OCI-LY7 (cell line): ENCODE results near the gene CBFA2T3. TPM values are rescaled to one million over a fixed set of nuclear protein-coding genes. Genes with fewer than 3 reads are reported as not detected.

Source experiments
- BruUV-seq: library from RNA; stranded (reverse); fragments of 400-500 nt; replicated peaks from 2 replicates; lab custom pipeline; 2021; lab: Mats Ljungman, UMichigan
- CTCF ChIA-PET: fragments of 300-600 bp; sonication (Branson Sonifier 250); formaldehyde crosslinking; loops from one replicate; lab custom pipeline; 2022; ENCODE audit warnings: antibody characterized with exemption; ENCODE audit not compliant: unreplicated experiment; lab: Charles Lee
- POLR2A ChIA-PET: fragments of 300-600 bp; sonication (Branson Sonifier 250); formaldehyde crosslinking; loops from one replicate; lab custom pipeline; 2022; ENCODE audit warnings: antibody characterized with exemption; lab: Charles Lee
- DNase-seq: peaks from one replicate; pipeline ENCODE4 v3.0.0-alpha.2; 2015; ENCODE audit warnings: low spot score
- H2AFZ ChIP-seq: fragments of 200-600 bp; sonication (generic), shearing (Covaris generic); 2 replicates; pipeline ENCODE4 v1.6.1; 2014; ENCODE audit warnings: mild to moderate bottlenecking, antibody characterized with exemption, low read length, moderate library complexity
- H3K27ac ChIP-seq: fragments of 200-600 bp; sonication (generic); 2 replicates; pipeline ENCODE4 v1.5.1; 2014; ENCODE audit warnings: mixed run types, low read depth, mild to moderate bottlenecking, moderate library complexity, low read length, inconsistent platforms; ENCODE audit not compliant: poor library complexity, severe bottlenecking
- H3K36me3 ChIP-seq: fragments of 200-600 bp; sonication (generic); 2 replicates; pipeline ENCODE4 v1.6.1; 2014; ENCODE audit warnings: mild to moderate bottlenecking, antibody characterized with exemption, low read length, moderate library complexity, mixed read lengths; ENCODE audit not compliant: insufficient read depth
- H3K4me1 ChIP-seq: fragments of 200-600 bp; sonication (generic); 2 replicates; pipeline ENCODE4 v1.5.1; 2014; ENCODE audit warnings: mild to moderate bottlenecking, low read length; ENCODE audit not compliant: insufficient read depth, poor library complexity, severe bottlenecking
- H3K4me2 ChIP-seq: fragments of 200-600 bp; sonication (generic); 2 replicates; pipeline ENCODE4 v1.6.1; 2014; ENCODE audit warnings: mild to moderate bottlenecking, low read length
- H3K4me3 ChIP-seq: fragments of 200-600 bp; sonication (generic); 2 replicates; pipeline ENCODE4 v1.5.1; 2014; ENCODE audit warnings: mild to moderate bottlenecking, low read depth, low read length; ENCODE audit not compliant: poor library complexity, severe bottlenecking
- H3K79me2 ChIP-seq: fragments of 200-600 bp; sonication (generic); 2 replicates; pipeline ENCODE4 v1.6.1; 2016; ENCODE audit warnings: low read depth, mild to moderate bottlenecking, low read length, moderate library complexity, mixed read lengths; ENCODE audit not compliant: insufficient read depth
- H3K9me2 ChIP-seq: fragments of 200-600 bp; sonication (generic); 2 replicates; pipeline ENCODE4 v1.6.1; 2016; ENCODE audit warnings: mild to moderate bottlenecking, low read length, mixed read lengths; ENCODE audit not compliant: insufficient read depth
- H3K9me3 ChIP-seq: fragments of 200-600 bp; sonication (generic); 2 replicates; pipeline ENCODE4 v1.6.1; 2014; ENCODE audit warnings: mild to moderate bottlenecking, mixed run types, low read length, mixed read lengths
- H4K20me1 ChIP-seq: fragments of 200-600 bp; sonication (generic); 2 replicates; pipeline ENCODE4 v1.6.1; 2014; ENCODE audit warnings: mild to moderate bottlenecking, antibody characterized with exemption, low read length, moderate library complexity, mixed read lengths; ENCODE audit not compliant: insufficient read depth
- CTCF ChIP-seq: fragments of 200-600 bp; sonication (generic); conservative IDR thresholded peaks from 2 replicates; pipeline ENCODE4 v1.5.1; 2014; ENCODE audit warnings: mild to moderate bottlenecking, antibody characterized with exemption, low read length, moderate library complexity, mixed read lengths
- EZH2phosphoT487 ChIP-seq: fragments of 200-600 bp; sonication (generic); IDR thresholded peaks from 2 replicates; pipeline ENCODE4 v1.6.1; 2018; ENCODE audit warnings: low read depth, borderline replicate concordance, mild to moderate bottlenecking, mixed run types, antibody characterized with exemption, low read length, moderate library complexity, mixed read lengths
- intact Hi-C: fragments of 100-400 bp; cut with micrococcal nuclease; formaldehyde crosslinking; loops from one replicate; pipeline ENCODE4 v1.10.0; 2022; ENCODE audit not compliant: unreplicated experiment
- total RNA-seq, 2 experiments: library from RNA; depleted of rRNA in 1 of 2; stranded (reverse); fragments of >200 nt in 1 of 2; shearing (Covaris generic) in 1 of 2; gene quantifications; 2 replicates each; pipeline ENCODE4 v1.2.3, GENCODE V29; 2014 to 2022

CBFA2T3 gene
- total RNA-seq, 2 experiments from 2014 or later = 1.1 to 48.0 TPM

- Histone ChIP-seq H4K20me1 (no peaks in the 10 kb centered on the region), H3K27ac (peak overlapping the region; percentile 91), H3K4me3 (peak overlapping the region; percentile 60), H3K4me1 (peaks cover 89% of the 10 kb centered on the region), H3K4me2 (peak overlapping the region; percentile 75), H2AFZ (no peak overlapping the region), H3K36me3 (no peaks in the 10 kb centered on the region), H3K79me2 (no peaks in the 10 kb centered on the region), H3K9me3 (no peaks in the 10 kb centered on the region), H3K9me2 (no peaks in the 10 kb centered on the region)
- ChIA-PET CTCF (no interaction called here), POLR2A (interaction anchor here (0.6 to 4.1 kb wide), 5 partner anchors 11 to 834 kb away, joined by 3 to 22 read pairs (median 9); no protein-coding TSS in a partner anchor)
- BruUV-seq = no TSS peak
- intact Hi-C loops = loop anchor here (1.0 to 2.0 kb wide), 2 partner anchors 15 to 86 kb away; no protein-coding TSS in a partner anchor
- peak; percentile 94 for DNase-seq
- TF ChIP-seq CTCF = no peak; the same call in 1 of the 2 replicates
- TF ChIP-seq EZH2phosphoT487 = no peak
These were observed 1.8 kb upstream of the CBFA2T3 start for GRCh38 chr16:88978608-88979346.

- CTCF ChIA-PET = no interaction called here
These were observed 1.0 kb upstream of the CBFA2T3 start for GRCh38 chr16:88977812-88978607.

More at GRCh38 chr16:88977812-88978607, 1.0 kb upstream of the CBFA2T3 start:
- no TSS peak for BruUV-seq
- no peaks in the 10 kb centered on the region for H3K79me2 ChIP-seq
- H3K4me1 ChIP-seq = peaks cover 89% of the 10 kb centered on the region
- intact Hi-C loops = loop anchor here (1.0 to 2.0 kb wide), 3 partner anchors 10 to 87 kb away; no protein-coding TSS in a partner anchor
- H3K9me2 ChIP-seq = no peaks in the 10 kb centered on the region
- no peak for DNase-seq
- no peaks in the 10 kb centered on the region for H3K36me3 ChIP-seq
- TF ChIP-seq CTCF = no peak
- TF ChIP-seq EZH2phosphoT487 = no peak
- peak overlapping the region; percentile 60 for H3K4me3 ChIP-seq
- no peak overlapping the region for H2AFZ ChIP-seq
- H3K27ac ChIP-seq = peak overlapping the region; percentile 91
- H3K4me2 ChIP-seq = peak overlapping the region; percentile 75
- H3K9me3 ChIP-seq = no peaks in the 10 kb centered on the region
- POLR2A ChIA-PET = interaction anchor here (1.8 to 4.1 kb wide), 3 partner anchors 10 to 119 kb away, joined by 9 to 22 read pairs (median 11); no protein-coding TSS in a partner anchor
- no peaks in the 10 kb centered on the region for H4K20me1 ChIP-seq
